Neural progenitor cell (in vitro differentiated cells): ENCODE data around the gene LDLRAD4.

Source experiments
- EZH2phosphoT487 ChIP-seq: fragments of 200-600 bp; sonication (generic); IDR thresholded peaks from 2 replicates; pipeline ENCODE4 v1.6.1; 2017; ENCODE audit warnings: antibody characterized with exemption
- TF ChIP-seq, protein P1 (sequence below): fragments of 200-600 bp; sonication (generic); IDR thresholded peaks from 2 replicates; pipeline ENCODE4 v1.5.1; 2017; ENCODE audit warnings: antibody characterized with exemption, mild to moderate bottlenecking

DNA sequence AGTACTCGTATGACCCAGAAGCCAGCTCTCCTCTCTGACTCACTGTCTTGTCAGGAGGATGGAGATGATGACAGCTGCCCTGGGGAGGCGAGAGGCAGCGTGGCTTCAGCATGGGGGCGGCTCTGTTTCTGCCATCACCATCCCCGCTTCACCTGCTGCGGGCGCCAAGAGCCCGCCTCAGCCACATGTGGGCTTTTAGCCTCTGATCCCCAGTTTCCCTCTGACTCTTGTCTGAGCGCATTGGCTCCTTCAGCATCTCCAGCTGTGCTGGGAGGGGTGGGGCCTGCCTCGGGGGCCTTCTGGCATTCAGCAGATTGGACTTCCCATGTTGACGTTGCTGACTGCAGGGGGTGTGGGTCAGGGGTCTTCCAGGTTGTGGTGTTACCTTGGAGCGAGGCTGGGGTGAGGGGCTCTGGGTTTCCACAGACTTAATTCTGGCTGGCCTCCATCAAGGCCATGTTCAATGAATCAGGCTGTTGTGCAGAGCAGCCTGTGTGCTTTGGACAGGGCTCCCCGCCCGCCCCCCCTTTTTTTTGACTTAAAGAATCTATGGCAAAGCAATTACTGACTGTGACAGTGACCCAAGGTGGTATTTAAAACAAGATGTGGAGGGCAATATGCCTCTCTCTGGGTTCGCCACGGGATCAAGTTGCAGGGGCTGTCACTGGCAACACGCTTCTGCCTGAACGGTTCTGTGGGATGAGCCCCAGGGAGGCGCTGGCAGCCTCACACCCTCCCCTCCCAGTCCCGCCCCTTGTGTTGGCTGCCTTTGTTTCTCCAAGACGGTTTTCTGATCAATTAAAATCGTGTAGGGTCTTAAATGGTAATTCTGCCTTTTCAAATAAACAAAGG, 228.3 kb downstream of the LDLRAD4 start:
- TF ChIP-seq, protein P1, sequence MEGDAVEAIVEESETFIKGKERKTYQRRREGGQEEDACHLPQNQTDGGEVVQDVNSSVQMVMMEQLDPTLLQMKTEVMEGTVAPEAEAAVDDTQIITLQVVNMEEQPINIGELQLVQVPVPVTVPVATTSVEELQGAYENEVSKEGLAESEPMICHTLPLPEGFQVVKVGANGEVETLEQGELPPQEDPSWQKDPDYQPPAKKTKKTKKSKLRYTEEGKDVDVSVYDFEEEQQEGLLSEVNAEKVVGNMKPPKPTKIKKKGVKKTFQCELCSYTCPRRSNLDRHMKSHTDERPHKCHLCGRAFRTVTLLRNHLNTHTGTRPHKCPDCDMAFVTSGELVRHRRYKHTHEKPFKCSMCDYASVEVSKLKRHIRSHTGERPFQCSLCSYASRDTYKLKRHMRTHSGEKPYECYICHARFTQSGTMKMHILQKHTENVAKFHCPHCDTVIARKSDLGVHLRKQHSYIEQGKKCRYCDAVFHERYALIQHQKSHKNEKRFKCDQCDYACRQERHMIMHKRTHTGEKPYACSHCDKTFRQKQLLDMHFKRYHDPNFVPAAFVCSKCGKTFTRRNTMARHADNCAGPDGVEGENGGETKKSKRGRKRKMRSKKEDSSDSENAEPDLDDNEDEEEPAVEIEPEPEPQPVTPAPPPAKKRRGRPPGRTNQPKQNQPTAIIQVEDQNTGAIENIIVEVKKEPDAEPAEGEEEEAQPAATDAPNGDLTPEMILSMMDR, result no peak
- TF ChIP-seq EZH2phosphoT487, result no peak
